Stimulated activated naive B cell treated with anti-CD40 and anti-IgM and Interleukin-4, amounts not matched to agents 10 μg/mL and 1 μg/mL and 100 μg/mL, for 72 hours (primary cell): Measurements from ENCODE around the gene BLVRB.
A peak's percentile ranks its signal among the peaks of the same experiment; 100 is the strongest.
"Not testable (repeated sequence)": the region's sequence is repeated elsewhere in the genome, so short reads cannot be mapped to it uniquely, and the experiment has no call there.

Source experiments
- ATAC-seq, 2 donors: fragments of 150-1000 bp; cut with Tn5 transposase; replicated peaks; 2 replicates each; pipeline ENCODE4 v1.10.0; 2021; ENCODE audit warnings: moderate library complexity in 1 of 2
- DNase-seq: peaks from one replicate; pipeline ENCODE4 v3.0.0; 2021
- H3K27ac Mint-ChIP-seq: one replicate; pipeline ENCODE4 v1.8.0; 2022; ENCODE audit warnings: mild to moderate bottlenecking, mixed read lengths
- H3K27me3 Mint-ChIP-seq, 2 donors: one replicate each; pipeline ENCODE4 v1.8.0; 2022; ENCODE audit warnings: mixed read lengths in 2 of 2
- H3K36me3 Mint-ChIP-seq, 2 donors: one replicate each; pipeline ENCODE4 v1.8.0; 2022; ENCODE audit warnings: mixed read lengths in 2 of 2, mild to moderate bottlenecking in 1 of 2
- H3K4me1 Mint-ChIP-seq, 2 donors: one replicate each; pipeline ENCODE4 v1.8.0; 2022; ENCODE audit warnings: mixed read lengths in 2 of 2, mild to moderate bottlenecking in 1 of 2
- H3K4me3 Mint-ChIP-seq, 2 donors: one replicate each; pipeline ENCODE4 v1.8.0; 2022; ENCODE audit warnings: mild to moderate bottlenecking in 2 of 2, mixed read lengths in 2 of 2, moderate library complexity in 1 of 2
- H3K9me3 Mint-ChIP-seq, 2 donors: one replicate each; pipeline ENCODE4 v1.8.0; 2022; ENCODE audit warnings: mixed read lengths in 2 of 2, mild to moderate bottlenecking in 1 of 2

The BLVRB gene

GRCh38 chr19:40419066-40419612, 46.4 kb downstream of the BLVRB start:
- H3K4me3 Mint-ChIP-seq, result no peak overlapping the region
- ATAC-seq, result no peak
- H3K4me1 Mint-ChIP-seq, result peaks cover 14 to 27% of the 10 kb centered on the region in 2 donors

GRCh38 chr19:40418040-40418439, 47.5 kb downstream of the BLVRB start:
- H3K4me3 Mint-ChIP-seq, result no peak overlapping the region
- H3K36me3 Mint-ChIP-seq, result peaks cover 0 to 7% of the 10 kb centered on the region in 2 donors
- no peak for DNase-seq
- peaks cover 9 to 23% of the 10 kb centered on the region in 2 donors for H3K27me3 Mint-ChIP-seq
- no peak overlapping the region for H3K27ac Mint-ChIP-seq
- ATAC-seq, result no peak
- no peaks in the 10 kb centered on the region for H3K9me3 Mint-ChIP-seq
- H3K4me1 Mint-ChIP-seq, result peaks cover 14 to 21% of the 10 kb centered on the region in 2 donors

More at GRCh38 chr19:40419066-40419612, 46.4 kb downstream of the BLVRB start:
- Mint-ChIP-seq H3K36me3 (peaks cover 0 to 7% of the 10 kb centered on the region in 2 donors), H3K27me3 (peaks cover 5 to 15% of the 10 kb centered on the region in 2 donors), H3K27ac (no peak overlapping the region), H3K9me3 (no peaks in the 10 kb centered on the region)
- DNase-seq, result no peak

- Mint-ChIP-seq H3K27ac (no peak overlapping the region), H3K36me3 (peaks cover 0 to 4% of the 10 kb centered on the region in 2 donors), H3K9me3 (no peaks in the 10 kb centered on the region), H3K27me3 (peaks cover 9 to 25% of the 10 kb centered on the region in 2 donors), H3K4me3 (no peak overlapping the region), H3K4me1 (peaks cover 14 to 18% of the 10 kb centered on the region in 2 donors)
- no peak for DNase-seq
- no peak for ATAC-seq
Measured at GRCh38 chr19:40417643-40417981, 47.9 kb downstream of the BLVRB start.

- H3K4me1 Mint-ChIP-seq, result peaks cover 12 to 18% of the 10 kb centered on the region in 2 donors
- peak overlapping the region in 1 of 2 donors; percentile 17 for H3K4me3 Mint-ChIP-seq
- no peaks in the 10 kb centered on the region for H3K36me3 Mint-ChIP-seq
- peak overlapping the region; percentile 1 for H3K27ac Mint-ChIP-seq
- peaks cover 10 to 29% of the 10 kb centered on the region in 2 donors for H3K27me3 Mint-ChIP-seq
- ATAC-seq (no peak), DNase-seq (no peak)
- H3K9me3 Mint-ChIP-seq, result no peaks in the 10 kb centered on the region
Measured at GRCh38 chr19:40416918-40417642, 48.5 kb downstream of the BLVRB start.

DNA sequence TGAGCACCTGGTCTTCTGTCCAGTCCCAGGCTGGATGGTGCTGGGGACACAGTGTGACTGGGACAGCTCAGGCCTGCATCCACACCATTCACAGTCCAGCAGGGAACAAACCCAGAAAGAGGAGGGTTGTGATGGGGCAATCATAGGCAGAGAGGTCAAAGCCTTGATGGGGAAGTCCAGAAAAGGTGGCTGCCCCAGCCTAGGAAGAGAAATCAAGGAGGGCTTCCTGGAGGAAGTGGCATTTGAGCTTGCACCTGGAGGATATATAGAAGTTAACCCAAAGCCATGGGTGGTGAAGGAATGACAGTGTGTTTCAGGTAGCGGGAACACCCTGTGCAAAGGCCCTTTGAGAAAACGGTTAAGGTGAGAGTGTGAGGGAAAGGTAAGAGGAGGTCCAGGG, 49.8 kb downstream of the BLVRB start:
- no peak for ATAC-seq
- H3K9me3 Mint-ChIP-seq, result no peaks in the 10 kb centered on the region
- no peak overlapping the region for H3K27ac Mint-ChIP-seq
- H3K4me1 Mint-ChIP-seq, result peaks cover 13 to 18% of the 10 kb centered on the region in 2 donors
- no peaks in the 10 kb centered on the region for H3K36me3 Mint-ChIP-seq
- peaks cover 13 to 33% of the 10 kb centered on the region in 2 donors for H3K27me3 Mint-ChIP-seq
- no peak for DNase-seq
- no peak overlapping the region for H3K4me3 Mint-ChIP-seq

DNA sequence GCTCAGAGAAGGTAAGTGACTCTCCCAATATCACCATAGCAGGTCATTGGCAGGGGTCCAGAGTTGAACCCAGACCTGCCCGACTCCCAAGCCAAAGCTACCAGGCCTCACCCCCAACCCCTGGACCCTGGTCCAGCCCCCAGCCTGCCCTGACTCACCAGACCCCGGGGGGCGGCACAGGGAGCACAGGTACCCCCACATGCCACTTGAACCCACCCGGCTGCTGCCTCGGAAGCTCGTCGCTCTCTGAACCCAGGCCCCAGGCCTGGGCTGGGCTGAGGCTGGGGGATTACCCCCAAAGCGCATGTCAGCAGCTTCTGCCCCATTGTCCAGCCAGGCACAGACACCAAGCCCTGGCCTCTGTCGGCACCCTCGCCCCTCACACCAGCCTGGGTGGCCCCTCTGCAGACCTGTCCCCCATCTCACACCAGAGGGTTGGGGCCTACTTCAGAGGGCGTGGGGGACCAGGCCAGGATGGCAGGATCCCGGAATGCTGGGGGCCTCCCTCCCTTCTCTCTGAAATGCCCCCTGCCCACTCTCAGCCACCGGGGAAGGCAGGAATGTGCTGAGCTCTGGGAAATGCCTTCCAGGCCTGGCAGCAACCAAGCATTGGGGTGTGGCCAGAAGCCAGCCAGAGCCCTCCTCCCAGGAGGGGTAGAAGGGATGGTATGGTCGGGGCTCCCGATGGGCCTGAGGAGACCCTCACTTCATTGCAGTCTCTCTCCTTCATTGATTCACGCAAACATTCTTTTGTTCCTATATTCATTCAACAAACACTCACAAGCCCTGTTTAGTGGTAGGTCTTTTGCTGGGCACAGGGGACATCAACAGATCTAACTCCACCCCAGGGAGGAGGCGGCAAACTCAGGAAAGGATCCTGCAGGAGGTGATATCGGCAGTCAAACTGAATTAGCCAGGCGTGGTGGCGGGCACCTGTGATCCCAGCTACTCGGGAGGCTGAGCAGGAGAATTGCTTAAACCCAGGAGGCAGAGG, 50.7 kb downstream of the BLVRB start:
- DNase-seq (no peak), ATAC-seq (no peak)
- H3K27me3 Mint-ChIP-seq, result peaks cover 13 to 33% of the 10 kb centered on the region in 2 donors
- H3K4me1 Mint-ChIP-seq, result peaks cover 13 to 18% of the 10 kb centered on the region in 2 donors
- no peak overlapping the region for H3K27ac Mint-ChIP-seq
- no peak overlapping the region for H3K4me3 Mint-ChIP-seq
- H3K36me3 Mint-ChIP-seq, result no peaks in the 10 kb centered on the region
- H3K9me3 Mint-ChIP-seq, result no peaks in the 10 kb centered on the region

GRCh38 chr19:40413291-40413845, 52.2 kb downstream of the BLVRB start, which contains the start of gene PRX:
PRX (minus strand) TSS chr19:40413378; CDS start chr19:40407932, 5,446 bp downstream.
- H3K9me3 Mint-ChIP-seq, result no peaks in the 10 kb centered on the region
- H3K27ac Mint-ChIP-seq, result no peak within 1 kb of the TSS
- DNase-seq (no peak), ATAC-seq (no peak)
- peaks cover 12 to 32% of the 10 kb centered on the region in 2 donors for H3K27me3 Mint-ChIP-seq
- H3K36me3 Mint-ChIP-seq, result no peaks in the 10 kb centered on the region
- H3K4me3 Mint-ChIP-seq, result no peak within 1 kb of the TSS
- peaks cover 13 to 18% of the 10 kb centered on the region in 2 donors for H3K4me1 Mint-ChIP-seq

DNA sequence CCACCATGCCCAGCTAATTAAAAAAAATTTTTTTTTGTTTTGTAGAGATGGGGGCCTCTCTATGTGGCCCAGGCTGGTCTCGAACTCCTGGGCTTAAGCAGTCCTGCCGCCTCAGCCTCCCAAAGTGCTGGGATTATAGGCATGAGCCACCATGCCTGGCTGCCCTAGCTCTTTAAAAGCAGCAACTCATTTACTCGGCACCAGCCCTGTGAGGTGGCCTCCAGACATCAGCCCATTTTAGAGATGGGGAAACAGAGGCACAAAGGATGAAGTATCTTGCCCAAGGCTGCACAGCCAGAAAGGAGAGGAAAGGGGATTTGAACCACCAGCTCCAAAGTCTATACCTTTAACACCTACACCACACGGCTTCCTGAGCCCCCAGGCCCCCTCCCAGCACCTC, 52.7 kb downstream of the BLVRB start:
- H3K9me3 Mint-ChIP-seq, result no peaks in the 10 kb centered on the region
- no peaks in the 10 kb centered on the region for H3K36me3 Mint-ChIP-seq
- DNase-seq, result no peak
- H3K4me1 Mint-ChIP-seq, result peaks cover 14 to 16% of the 10 kb centered on the region in 2 donors
- no peak overlapping the region for H3K27ac Mint-ChIP-seq
- H3K4me3 Mint-ChIP-seq, result no peak overlapping the region
- H3K27me3 Mint-ChIP-seq, result peaks cover 9 to 27% of the 10 kb centered on the region in 2 donors
- ATAC-seq, result no peak

DNA sequence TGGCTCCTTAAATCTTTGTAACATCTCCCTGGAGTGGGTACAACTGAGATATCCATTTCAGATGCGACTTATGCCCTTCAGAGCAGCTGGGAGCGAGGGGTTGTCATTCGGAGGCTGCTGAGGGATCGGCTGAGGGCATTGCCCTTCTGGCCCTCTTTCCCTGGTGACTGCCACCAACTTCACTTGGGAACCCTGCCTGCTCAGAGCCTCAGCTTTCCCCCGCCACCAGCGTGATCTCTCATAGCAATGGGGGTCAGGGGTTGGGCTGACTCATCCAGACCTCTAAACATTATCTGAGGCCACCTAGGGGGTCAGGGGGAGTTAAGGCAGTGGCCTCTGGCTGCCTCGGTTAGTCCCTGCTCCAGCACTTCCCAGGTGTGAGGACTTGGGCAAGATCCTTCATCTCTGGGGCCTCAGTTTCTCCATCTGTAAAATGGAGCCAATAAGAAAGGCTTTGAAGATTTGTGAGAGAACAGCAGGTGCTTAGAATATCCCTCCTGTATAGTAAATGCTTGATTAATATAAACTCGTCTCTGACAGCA, 53.5 kb downstream of the BLVRB start:
- H3K36me3 Mint-ChIP-seq, result no peaks in the 10 kb centered on the region
- peaks cover 11 to 14% of the 10 kb centered on the region in 2 donors for H3K4me1 Mint-ChIP-seq
- DNase-seq, result no peak
- H3K27ac Mint-ChIP-seq, result no peak overlapping the region
- H3K27me3 Mint-ChIP-seq, result peaks cover 9 to 19% of the 10 kb centered on the region in 2 donors
- no peak overlapping the region for H3K4me3 Mint-ChIP-seq
- H3K9me3 Mint-ChIP-seq, result no peaks in the 10 kb centered on the region
- ATAC-seq, result no peak

GRCh38 chr19:40411125-40411842, 54.3 kb downstream of the BLVRB start:
- H3K36me3 Mint-ChIP-seq, result no peaks in the 10 kb centered on the region
- peaks cover 6 to 12% of the 10 kb centered on the region in 2 donors for H3K4me1 Mint-ChIP-seq
- no peaks in the 10 kb centered on the region for H3K9me3 Mint-ChIP-seq
- DNase-seq (no peak), ATAC-seq (peak in 1 of 2 donors; percentile 30)
- no peak overlapping the region for H3K4me3 Mint-ChIP-seq
- H3K27me3 Mint-ChIP-seq, result peaks cover 9 to 19% of the 10 kb centered on the region in 2 donors
- H3K27ac Mint-ChIP-seq, result no peak overlapping the region

- Mint-ChIP-seq H3K9me3 (no peaks in the 10 kb centered on the region), H3K4me3 (no peak overlapping the region), H3K27me3 (peaks cover 9 to 19% of the 10 kb centered on the region in 2 donors), H3K27ac (no peak overlapping the region), H3K36me3 (no peaks in the 10 kb centered on the region), H3K4me1 (peaks cover 6 to 8% of the 10 kb centered on the region in 2 donors)
- DNase-seq (no peak), ATAC-seq (peak; percentile 19 to 33)
Measured at GRCh38 chr19:40410030-40410389, 55.5 kb downstream of the BLVRB start.

GRCh38 chr19:40408598-40408925, 57.0 kb downstream of the BLVRB start:
- ATAC-seq, H3K27ac Mint-ChIP-seq, H3K36me3 Mint-ChIP-seq, H3K9me3 Mint-ChIP-seq, DNase-seq, H3K4me3 Mint-ChIP-seq: not testable (repeated sequence)
- Mint-ChIP-seq H3K4me1 (peaks cover 9 to 12% of the 10 kb centered on the region in 2 donors), H3K27me3 (peaks cover 7 to 16% of the 10 kb centered on the region in 2 donors)
